Mesenchymal stem cell (in vitro differentiated cells and primary cell): ENCODE results near the gene EXOSC10.

Source experiments
- DNase-seq: peaks from one replicate; pipeline ENCODE4 v3.0.0-alpha.2; 2013
- H2AFZ ChIP-seq: one replicate; pipeline ENCODE4 v1.6.1; 2013; ENCODE audit warnings: low read depth, mild to moderate bottlenecking, control low read depth, inconsistent platforms, low read length, moderate library complexity
- H2AK5ac ChIP-seq: 2 replicates; pipeline ENCODE4 v1.6.1; 2013; ENCODE audit warnings: low read length, moderate library complexity, mild to moderate bottlenecking, inconsistent platforms; ENCODE audit not compliant: severe bottlenecking
- H2BK120ac ChIP-seq: one replicate; pipeline ENCODE4 v1.6.1; 2013; ENCODE audit warnings: low read depth, mild to moderate bottlenecking, inconsistent platforms, low read length, moderate library complexity
- H2BK12ac ChIP-seq, 2 experiments: one replicate each; pipeline ENCODE4 v1.6.1; 2013; ENCODE audit warnings: inconsistent platforms in 2 of 2, low read length in 2 of 2, mild to moderate bottlenecking in 2 of 2, moderate library complexity in 2 of 2, control low read depth in 1 of 2
- H2BK15ac ChIP-seq: one replicate; pipeline ENCODE4 v1.6.1; 2013; ENCODE audit warnings: mild to moderate bottlenecking, low read depth, inconsistent platforms; ENCODE audit not compliant: poor library complexity, severe bottlenecking
- H2BK5ac ChIP-seq: 2 replicates; pipeline ENCODE4 v1.6.1; 2013; ENCODE audit warnings: low read depth, mild to moderate bottlenecking, low read length, control low read depth, inconsistent platforms; ENCODE audit not compliant: poor library complexity, severe bottlenecking
- H3K14ac ChIP-seq, 2 experiments: one replicate each; pipeline ENCODE4 v1.6.1; 2013; ENCODE audit warnings: inconsistent platforms in 2 of 2, low read length in 2 of 2, control low read depth in 1 of 2, mild to moderate bottlenecking in 1 of 2, moderate library complexity in 1 of 2
- H3K18ac ChIP-seq, 2 experiments: one replicate each; pipeline ENCODE4 v1.6.1; 2013; ENCODE audit warnings: inconsistent platforms in 2 of 2, low read length in 2 of 2, control low read depth in 1 of 2, low read depth in 1 of 2, mild to moderate bottlenecking in 1 of 2
- H3K23ac ChIP-seq, 2 experiments: one replicate each; pipeline ENCODE4 v1.6.1; 2013; ENCODE audit warnings: inconsistent platforms in 2 of 2, low read length in 2 of 2, mild to moderate bottlenecking in 2 of 2, moderate library complexity in 2 of 2, control low read depth in 1 of 2
- H3K27ac ChIP-seq: 2 replicates; pipeline ENCODE4 v1.5.1; 2013; ENCODE audit warnings: mild to moderate bottlenecking, moderate library complexity, low read length, control low read depth, inconsistent platforms; ENCODE audit not compliant: poor library complexity, severe bottlenecking
- H3K27me3 ChIP-seq, 2 experiments: 2 replicates each; pipeline versions ENCODE4 v1.6.1 to v1.7.0; 2013; ENCODE audit warnings: low read length in 2 of 2, mild to moderate bottlenecking in 2 of 2, moderate library complexity in 2 of 2, control low read depth in 1 of 2, inconsistent platforms in 1 of 2; ENCODE audit not compliant: control insufficient read depth in 1 of 2, insufficient read depth in 1 of 2
- H3K36me3 ChIP-seq, 2 experiments: 2 replicates each; pipeline versions ENCODE4 v1.6.1 to v1.7.0; 2013; ENCODE audit warnings: low read length in 2 of 2, control low read depth in 1 of 2, inconsistent platforms in 1 of 2, low read depth in 1 of 2, mild to moderate bottlenecking in 1 of 2; ENCODE audit not compliant: insufficient read depth in 2 of 2, control insufficient read depth in 1 of 2
- H3K4ac ChIP-seq, 2 experiments: one replicate each; pipeline ENCODE4 v1.6.1; 2013; ENCODE audit warnings: inconsistent platforms in 2 of 2, low read length in 2 of 2, mild to moderate bottlenecking in 2 of 2, moderate library complexity in 2 of 2, control low read depth in 1 of 2, low read depth in 1 of 2
- H3K4me1 ChIP-seq: 2 replicates; pipeline ENCODE4 v1.6.1; 2013; ENCODE audit warnings: low read depth, low read length, control low read depth; ENCODE audit not compliant: control insufficient read depth, insufficient read depth
- H3K4me2 ChIP-seq: 2 replicates; pipeline ENCODE4 v1.6.1; 2013; ENCODE audit warnings: low read length, mild to moderate bottlenecking, inconsistent platforms; ENCODE audit not compliant: poor library complexity, severe bottlenecking
- H3K4me3 ChIP-seq, 2 experiments: 2 replicates each; pipeline versions ENCODE4 v1.5.1 to v1.7.0; 2013; ENCODE audit warnings: low read length in 2 of 2, mild to moderate bottlenecking in 2 of 2, control low read depth in 1 of 2, low read depth in 1 of 2; ENCODE audit not compliant: insufficient read depth in 1 of 2
- H3K79me1 ChIP-seq: replicated peaks from 2 replicates; pipeline ENCODE4 v1.6.1; 2013; ENCODE audit warnings: mild to moderate bottlenecking, control low read depth, low read length, inconsistent platforms; ENCODE audit not compliant: poor library complexity, severe bottlenecking
- H3K9ac ChIP-seq: 2 replicates; pipeline ENCODE4 v1.7.0; 2013; ENCODE audit warnings: mild to moderate bottlenecking, low read length, moderate library complexity
- H3K9me3 ChIP-seq: 2 replicates; pipeline ENCODE4 v1.7.0; 2013; ENCODE audit warnings: mild to moderate bottlenecking, low read length; ENCODE audit not compliant: control insufficient read depth
- H4K8ac ChIP-seq: one replicate; pipeline ENCODE4 v1.6.1; 2013; ENCODE audit warnings: inconsistent platforms, mild to moderate bottlenecking, low read length, moderate library complexity
- H4K91ac ChIP-seq: one replicate; pipeline ENCODE4 v1.6.1; 2013; ENCODE audit warnings: mild to moderate bottlenecking, low read length, inconsistent platforms
- WGBS: methylation state at CpG from one replicate; pipeline ENCODE4 v1.1.7; 2013; ENCODE audit warnings: mixed read lengths; 5-methylcytosine and 5-hydroxymethylcytosine counted together

Gene EXOSC10

DNA sequence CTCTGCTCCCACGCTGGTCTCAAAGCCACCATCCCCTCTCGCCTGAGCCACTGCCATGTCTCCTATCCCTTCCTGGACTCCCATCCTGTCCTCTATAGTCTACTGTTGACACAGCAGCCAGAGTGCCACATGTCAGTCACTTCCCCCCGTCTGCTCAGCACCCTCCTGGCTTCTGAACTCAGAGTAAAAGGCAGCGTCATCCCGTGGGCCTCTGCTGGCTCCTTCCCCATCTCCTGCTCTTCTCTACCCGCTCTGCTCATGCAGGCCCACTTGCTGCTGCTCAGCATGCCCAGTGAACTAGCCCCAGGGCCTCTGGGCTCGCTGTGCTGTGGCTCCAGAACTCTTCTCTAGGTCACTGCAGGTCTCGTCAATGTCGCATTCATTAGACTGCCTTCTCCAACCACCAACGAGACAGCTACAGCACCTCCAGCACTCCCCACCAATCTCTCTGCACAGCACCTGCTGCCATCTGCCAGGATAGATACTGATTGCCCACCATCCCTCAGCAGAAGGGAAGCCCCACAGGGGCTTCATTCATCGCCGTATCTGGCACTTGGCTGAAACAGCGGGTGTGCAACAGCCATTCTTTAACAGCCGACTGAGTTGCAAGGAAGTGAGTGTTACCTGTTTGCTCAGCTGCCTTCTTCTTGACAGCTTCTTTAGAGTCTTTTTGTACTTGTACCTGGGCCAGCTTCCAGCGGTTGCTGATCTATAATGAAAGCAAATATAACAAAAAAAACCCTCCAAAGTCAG is 28.0 kb downstream of the EXOSC10 start:
- Histone ChIP-seq H3K4me3 (no peak overlapping the region), H2BK120ac (no peak overlapping the region), H2AK5ac (no peak overlapping the region), H3K4ac (no peak overlapping the region), H2AFZ (no peak overlapping the region), H3K36me3 (peaks cover 88 to 94% of the 10 kb centered on the region in 2 experiments), H3K23ac (no peak overlapping the region), H4K91ac (no peak overlapping the region), H3K4me1 (no peaks in the 10 kb centered on the region), H3K79me1 (peaks cover 25% of the 10 kb centered on the region), H2BK12ac (no peak overlapping the region), H3K18ac (no peak overlapping the region), H2BK5ac (no peak overlapping the region), H3K9ac (no peak overlapping the region), H2BK15ac (no peak overlapping the region), H4K8ac (no peak overlapping the region), H3K9me3 (no peaks in the 10 kb centered on the region), H3K27me3 (no peaks in the 10 kb centered on the region), H3K27ac (no peak overlapping the region), H3K4me2 (no peak overlapping the region), H3K14ac (no peak overlapping the region)
- DNase-seq = no peak
- WGBS = 89% methylated on average over 15 of the region's 15 CpGs

DNA sequence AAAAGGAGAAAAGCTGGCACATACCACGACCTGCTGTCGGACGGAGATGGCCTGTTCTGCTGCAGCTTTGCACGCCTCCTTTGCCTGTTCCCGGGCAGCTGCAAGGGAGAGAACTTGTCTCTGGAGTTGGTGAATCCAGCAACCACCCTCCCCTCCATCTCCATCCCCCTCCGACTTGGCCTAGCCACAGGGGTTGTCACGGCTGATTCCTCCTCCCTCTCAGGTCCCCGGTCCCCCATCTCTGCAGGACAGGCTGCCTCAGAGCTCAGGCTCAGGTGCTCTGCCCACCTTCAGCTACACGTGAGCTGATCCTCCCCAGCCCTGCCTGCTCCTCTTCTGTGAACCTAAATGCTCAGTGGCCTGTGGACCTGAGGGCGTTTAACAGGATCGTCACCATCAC is 28.8 kb downstream of the EXOSC10 start:
- H3K79me1 ChIP-seq = peaks cover 28% of the 10 kb centered on the region
- peaks cover 88 to 93% of the 10 kb centered on the region in 2 experiments for H3K36me3 ChIP-seq
- no peak overlapping the region for H4K8ac ChIP-seq
- no peak for DNase-seq
- H3K14ac ChIP-seq = no peak overlapping the region
- H3K4ac ChIP-seq = no peak overlapping the region
- H3K4me1 ChIP-seq = no peaks in the 10 kb centered on the region
- no peak overlapping the region for H2BK120ac ChIP-seq
- no peak overlapping the region for H2BK12ac ChIP-seq
- no peak overlapping the region for H4K91ac ChIP-seq
- H3K4me2 ChIP-seq = no peak overlapping the region
- no peak overlapping the region for H3K4me3 ChIP-seq
- H2AFZ ChIP-seq = no peak overlapping the region
- H2BK5ac ChIP-seq = no peak overlapping the region
- no peaks in the 10 kb centered on the region for H3K9me3 ChIP-seq
- no peak overlapping the region for H2AK5ac ChIP-seq
- H3K27me3 ChIP-seq = no peaks in the 10 kb centered on the region
- no peak overlapping the region for H3K18ac ChIP-seq
- no peak overlapping the region for H3K23ac ChIP-seq
- H3K9ac ChIP-seq = no peak overlapping the region
- H3K27ac ChIP-seq = no peak overlapping the region
- H2BK15ac ChIP-seq = no peak overlapping the region
- WGBS = 97% methylated on average over 11 of the region's 11 CpGs

DNA sequence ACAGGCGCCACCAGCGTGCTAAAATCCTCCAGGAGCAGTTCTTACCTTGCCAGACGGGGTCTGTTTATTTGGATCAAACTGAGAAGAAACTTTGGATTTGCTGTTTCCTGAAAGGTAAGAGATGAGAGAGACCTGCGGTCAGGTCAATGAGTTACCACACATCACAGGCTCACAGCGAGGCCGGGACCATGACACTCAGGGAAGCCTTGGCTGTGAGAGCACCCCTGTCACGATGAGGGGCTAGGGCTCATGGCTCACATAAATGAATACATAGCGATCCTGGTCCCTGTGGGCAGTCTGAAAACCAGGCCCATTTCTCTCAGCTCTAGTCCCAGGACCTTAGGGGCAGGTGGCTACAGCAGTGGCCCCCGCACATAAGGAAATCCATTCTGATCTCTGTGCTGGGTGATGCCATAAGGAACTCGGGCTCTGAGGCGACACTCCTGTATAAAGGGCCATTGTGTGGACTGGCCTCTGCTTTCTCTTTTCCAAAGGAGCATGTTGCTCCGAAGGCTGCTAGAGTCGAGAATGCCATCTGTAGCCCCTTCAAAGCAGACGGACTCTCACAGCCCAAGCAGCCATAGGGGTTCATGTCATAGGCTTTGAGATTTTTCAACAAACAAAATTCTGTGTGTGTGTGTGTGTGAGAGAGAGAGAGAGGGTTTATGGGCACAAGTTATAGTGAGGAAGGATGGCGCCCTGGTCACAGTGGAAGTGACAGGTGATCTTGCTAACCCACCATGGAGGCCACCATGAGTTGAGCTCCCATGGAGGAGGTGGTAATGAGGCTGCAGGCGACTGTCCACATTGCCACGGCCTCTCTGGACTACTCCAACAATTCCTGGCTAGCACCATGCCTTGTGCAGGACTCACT is 30.8 kb downstream of the EXOSC10 start:
- Histone ChIP-seq H3K9ac (no peak overlapping the region), H4K91ac (no peak overlapping the region), H3K14ac (no peak overlapping the region), H3K18ac (no peak overlapping the region), H3K27ac (no peak overlapping the region), H3K79me1 (peaks cover 32% of the 10 kb centered on the region), H3K4me2 (no peak overlapping the region), H2AK5ac (no peak overlapping the region), H2BK120ac (no peak overlapping the region), H3K36me3 (peaks cover 85 to 89% of the 10 kb centered on the region in 2 experiments), H3K4ac (no peak overlapping the region), H3K4me1 (no peaks in the 10 kb centered on the region), H4K8ac (no peak overlapping the region), H2AFZ (no peak overlapping the region), H2BK12ac (no peak overlapping the region), H2BK5ac (no peak overlapping the region), H3K23ac (no peak overlapping the region), H3K4me3 (no peak overlapping the region), H3K9me3 (no peaks in the 10 kb centered on the region), H3K27me3 (no peaks in the 10 kb centered on the region), H2BK15ac (no peak overlapping the region)
- no peak for DNase-seq
- WGBS = 98% methylated on average over 17 of the region's 17 CpGs
